LNCAP (cell line): ENCODE data around the gene MAGI2.
A peak's percentile ranks its signal among the peaks of the same experiment; 100 is the strongest.

Experiments
- TF ChIP-seq, protein P1 (sequence below): fragments of 450-650 bp; IDR thresholded peaks from 2 replicates; pipeline ENCODE4 v1.5.1; 2017; ENCODE audit warnings: mild to moderate bottlenecking

MAGI2 gene

DNA sequence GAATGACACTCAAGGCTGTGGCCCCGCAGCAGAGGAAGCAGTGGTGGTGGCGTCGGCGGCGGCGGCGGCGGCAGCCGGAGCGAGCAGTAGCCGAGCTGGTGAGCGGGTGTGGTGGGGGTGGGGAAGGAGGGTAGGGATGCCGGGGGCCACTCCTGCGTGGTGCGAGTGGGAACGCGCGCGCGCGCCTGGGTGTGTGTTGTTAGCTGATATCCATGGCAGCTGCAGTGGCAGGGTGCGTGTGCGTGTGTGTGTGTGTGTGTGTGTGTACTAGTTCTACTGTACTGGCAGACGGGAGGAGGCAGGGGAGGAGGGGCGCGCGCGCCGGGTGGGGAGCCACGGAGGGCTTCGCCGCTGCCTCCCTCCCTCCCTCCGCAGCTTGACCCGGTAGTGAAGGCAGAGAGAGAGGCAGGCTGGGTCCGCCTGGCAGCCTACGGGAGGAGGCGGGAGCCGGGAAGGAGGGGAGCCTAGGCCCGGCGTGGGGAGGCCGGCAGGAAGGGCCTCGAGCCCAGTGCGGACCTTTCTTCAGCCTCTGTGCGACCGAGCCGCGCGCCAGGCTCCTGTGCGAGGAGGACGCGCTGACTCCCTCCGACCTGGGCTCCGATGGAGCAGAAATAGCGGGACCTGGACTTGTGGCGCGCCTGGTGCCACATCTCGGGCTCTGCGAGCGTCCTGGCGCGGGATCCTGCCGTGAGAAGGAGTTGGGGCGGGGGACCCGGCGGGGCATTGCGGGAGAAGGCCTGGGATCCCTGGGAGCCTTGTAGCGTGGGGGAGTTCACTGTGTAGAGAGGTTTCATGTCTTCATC lies at the start of gene MAGI2:
Gene MAGI2 (minus strand): TSS at position 110 of the 803 bp plus-strand sequence. CDS start 347 bp downstream, outside the sequence.
- TF ChIP-seq, protein P1, sequence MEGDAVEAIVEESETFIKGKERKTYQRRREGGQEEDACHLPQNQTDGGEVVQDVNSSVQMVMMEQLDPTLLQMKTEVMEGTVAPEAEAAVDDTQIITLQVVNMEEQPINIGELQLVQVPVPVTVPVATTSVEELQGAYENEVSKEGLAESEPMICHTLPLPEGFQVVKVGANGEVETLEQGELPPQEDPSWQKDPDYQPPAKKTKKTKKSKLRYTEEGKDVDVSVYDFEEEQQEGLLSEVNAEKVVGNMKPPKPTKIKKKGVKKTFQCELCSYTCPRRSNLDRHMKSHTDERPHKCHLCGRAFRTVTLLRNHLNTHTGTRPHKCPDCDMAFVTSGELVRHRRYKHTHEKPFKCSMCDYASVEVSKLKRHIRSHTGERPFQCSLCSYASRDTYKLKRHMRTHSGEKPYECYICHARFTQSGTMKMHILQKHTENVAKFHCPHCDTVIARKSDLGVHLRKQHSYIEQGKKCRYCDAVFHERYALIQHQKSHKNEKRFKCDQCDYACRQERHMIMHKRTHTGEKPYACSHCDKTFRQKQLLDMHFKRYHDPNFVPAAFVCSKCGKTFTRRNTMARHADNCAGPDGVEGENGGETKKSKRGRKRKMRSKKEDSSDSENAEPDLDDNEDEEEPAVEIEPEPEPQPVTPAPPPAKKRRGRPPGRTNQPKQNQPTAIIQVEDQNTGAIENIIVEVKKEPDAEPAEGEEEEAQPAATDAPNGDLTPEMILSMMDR: no peak

DNA sequence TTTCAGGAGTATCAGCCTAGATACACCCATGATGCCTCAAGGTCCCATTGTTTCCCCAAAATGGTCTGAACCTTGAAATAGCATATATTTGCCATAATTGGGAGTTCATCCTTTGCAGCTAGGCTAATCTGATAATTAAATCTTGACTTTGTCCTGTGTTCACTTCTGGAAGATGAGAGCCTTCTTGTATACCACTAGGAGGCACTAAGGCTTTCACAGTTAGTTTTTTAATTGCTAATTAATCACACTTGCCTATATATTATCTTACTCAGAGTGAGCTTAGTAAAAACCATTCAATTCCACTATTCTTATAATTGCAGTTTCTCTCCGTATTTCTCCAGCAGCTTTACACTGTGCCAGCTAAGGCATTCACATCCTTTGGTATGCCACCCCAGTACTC lies 48.7 kb upstream of the MAGI2 start:
- TF ChIP-seq, protein P1: peak; percentile 49

DNA sequence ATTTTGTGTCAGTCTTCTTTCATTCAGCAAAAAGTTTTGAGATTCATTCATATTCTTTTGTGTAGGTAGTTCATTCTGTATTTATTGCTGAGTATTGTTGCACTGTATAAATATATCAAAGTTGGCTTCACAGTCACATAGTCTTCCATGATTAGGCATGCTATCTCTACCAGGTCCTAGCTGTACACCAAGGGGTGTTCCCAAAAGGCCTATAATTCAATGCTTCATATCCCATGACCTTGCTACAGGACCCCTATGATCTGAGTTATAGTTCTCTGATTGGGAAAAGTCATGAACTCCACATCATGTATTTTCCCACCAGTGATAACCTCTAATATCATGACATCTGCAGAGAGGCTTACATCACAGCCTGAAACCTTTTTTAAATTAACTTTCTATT lies 47.3 kb upstream of the MAGI2 start:
- TF ChIP-seq, protein P1: no peak

DNA sequence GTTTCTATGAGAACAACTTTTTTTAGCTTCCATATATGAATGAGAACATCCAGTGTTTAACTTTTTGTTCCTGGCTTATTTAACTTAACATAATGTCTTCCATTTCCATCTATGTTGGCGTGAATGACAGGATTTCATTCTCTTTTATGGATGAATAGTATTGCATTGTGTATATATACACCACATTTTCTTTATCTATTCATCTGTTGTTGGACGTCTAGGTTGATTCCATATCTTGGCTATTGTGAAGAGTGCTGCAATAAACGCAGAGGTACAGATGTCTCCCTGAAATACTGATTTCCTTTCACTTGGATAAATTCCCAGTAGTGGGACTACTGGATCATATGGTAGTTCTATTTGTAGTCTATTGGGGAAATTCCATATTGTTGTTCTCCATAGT lies 44.3 kb upstream of the MAGI2 start:
- TF ChIP-seq, protein P1: no peak

DNA sequence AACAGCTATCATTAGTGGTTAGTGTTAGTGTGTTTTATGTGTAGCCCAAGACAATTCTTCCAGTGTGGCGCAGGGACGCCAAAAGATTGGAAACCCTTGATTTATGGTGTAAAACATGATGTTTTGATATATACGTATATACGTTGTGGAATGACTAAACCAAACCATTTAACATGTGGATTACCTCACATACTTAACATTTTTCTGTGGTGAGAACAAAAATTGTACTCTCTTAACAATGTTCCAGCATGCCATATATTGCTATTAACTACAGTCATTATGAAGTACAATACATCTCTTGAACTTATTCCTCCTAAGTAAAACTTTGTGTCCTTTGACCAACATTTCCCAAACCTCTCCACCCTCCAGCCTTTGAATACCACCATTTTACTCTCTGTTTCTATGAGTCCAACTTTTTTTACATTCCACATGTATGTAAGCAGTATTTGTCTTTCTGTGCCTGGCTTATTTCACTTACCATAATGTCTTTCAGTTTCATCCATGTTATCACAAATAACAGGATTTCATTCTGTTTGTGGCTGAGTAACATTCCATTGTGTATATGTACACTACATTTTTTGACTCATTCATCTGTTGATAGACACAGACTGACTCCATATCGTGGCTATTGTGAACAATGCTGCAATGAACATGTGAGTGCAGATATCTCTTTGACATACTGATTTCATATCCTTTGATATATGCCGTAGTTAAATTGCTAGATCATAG lies 42.2 kb upstream of the MAGI2 start:
- TF ChIP-seq, protein P1: no peak

DNA sequence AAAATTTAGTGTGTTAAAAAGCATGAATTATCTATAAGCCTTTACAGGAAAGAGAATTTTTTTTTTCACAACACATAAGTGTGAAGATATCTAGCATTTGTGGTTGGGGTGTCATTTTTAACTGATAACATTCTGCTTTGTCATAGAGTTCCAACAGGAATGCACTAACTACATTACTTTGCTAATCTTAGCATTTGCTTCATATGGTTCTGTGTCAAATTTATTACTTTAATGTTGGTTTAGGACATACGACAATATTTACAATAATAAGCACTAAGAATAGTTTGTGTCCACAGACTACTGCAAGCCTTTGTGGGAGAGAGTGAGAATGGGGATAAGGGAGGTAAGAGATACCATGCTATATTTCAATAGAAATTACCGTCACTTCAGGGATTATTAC lies 40.6 kb upstream of the MAGI2 start:
- TF ChIP-seq, protein P1: no peak

DNA sequence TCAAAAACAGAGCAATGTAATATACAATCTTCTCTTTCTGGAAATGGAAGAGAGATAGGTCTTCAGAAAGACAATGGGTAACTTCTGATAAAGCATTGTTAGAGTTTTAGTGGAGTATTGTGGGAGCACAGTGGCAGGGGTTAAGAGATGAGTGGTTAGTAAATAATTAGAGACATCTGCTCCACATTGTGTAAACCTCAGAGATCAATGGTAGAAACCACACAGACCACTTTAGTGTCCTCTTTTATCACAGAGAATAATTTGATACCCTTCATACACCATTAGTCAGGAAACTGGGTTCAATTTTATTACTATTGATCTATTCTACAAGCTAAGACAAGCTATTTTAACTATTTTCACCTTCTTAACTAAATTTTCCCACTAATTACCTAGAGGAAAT lies 35.9 kb upstream of the MAGI2 start:
- TF ChIP-seq, protein P1: no peak
